ENCODE measurements around the gene KCTD10.
A peak's percentile ranks its signal among the peaks of the same experiment; 100 is the strongest.

- TF ChIP-seq CTCF (IDR thresholded peaks at IDR 0.05) (no peak), POLR2A (IDR thresholded peaks at IDR 0.05) (no peak), POLR2AphosphoS5 (IDR thresholded peaks at IDR 0.05) (peak; percentile 96)
Measured at GRCh38 chr12:109462868-109463692, 14.0 kb downstream of the KCTD10 start.

Measured in prostate gland (tissue), 2 donors.